ENCODE results near the gene ARHGAP40. TPM values are rescaled to one million over a fixed set of nuclear protein-coding genes. Genes with fewer than 3 reads are reported as not detected.

ARHGAP40 gene
- total and polyA plus RNA-seq, 2 experiments from 2014 or later: 0.21 TPM; not detected in 1

DNA sequence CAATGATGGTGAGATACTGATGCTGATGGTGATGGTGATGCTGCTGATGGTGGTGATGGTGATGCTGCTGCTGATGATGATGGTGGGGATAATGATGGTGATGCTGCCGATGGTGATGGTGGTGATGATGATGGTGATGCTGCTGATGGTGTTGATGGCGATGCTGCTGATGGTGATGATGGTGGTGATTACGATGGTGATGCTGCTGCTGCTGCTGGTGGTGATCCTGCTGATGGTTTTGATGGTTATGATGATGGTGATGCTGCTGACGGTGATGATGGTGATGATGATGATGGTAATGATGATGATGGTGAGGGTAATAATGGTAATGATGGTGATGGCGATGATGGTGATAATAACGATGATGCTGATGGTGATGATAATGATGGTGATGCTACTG is 50.0 kb downstream of the ARHGAP40 start:
- no peaks in the 10 kb centered on the region for H3K79me2 ChIP-seq (replicated peaks; ENCODE audit: insufficient read depth)
- H2AFZ ChIP-seq: no peak overlapping the region
- no peak for TF ChIP-seq EZH2 (IDR thresholded peaks at IDR 0.05; ENCODE audit: low read depth, unreplicated experiment)
- TF ChIP-seq, protein P1, sequence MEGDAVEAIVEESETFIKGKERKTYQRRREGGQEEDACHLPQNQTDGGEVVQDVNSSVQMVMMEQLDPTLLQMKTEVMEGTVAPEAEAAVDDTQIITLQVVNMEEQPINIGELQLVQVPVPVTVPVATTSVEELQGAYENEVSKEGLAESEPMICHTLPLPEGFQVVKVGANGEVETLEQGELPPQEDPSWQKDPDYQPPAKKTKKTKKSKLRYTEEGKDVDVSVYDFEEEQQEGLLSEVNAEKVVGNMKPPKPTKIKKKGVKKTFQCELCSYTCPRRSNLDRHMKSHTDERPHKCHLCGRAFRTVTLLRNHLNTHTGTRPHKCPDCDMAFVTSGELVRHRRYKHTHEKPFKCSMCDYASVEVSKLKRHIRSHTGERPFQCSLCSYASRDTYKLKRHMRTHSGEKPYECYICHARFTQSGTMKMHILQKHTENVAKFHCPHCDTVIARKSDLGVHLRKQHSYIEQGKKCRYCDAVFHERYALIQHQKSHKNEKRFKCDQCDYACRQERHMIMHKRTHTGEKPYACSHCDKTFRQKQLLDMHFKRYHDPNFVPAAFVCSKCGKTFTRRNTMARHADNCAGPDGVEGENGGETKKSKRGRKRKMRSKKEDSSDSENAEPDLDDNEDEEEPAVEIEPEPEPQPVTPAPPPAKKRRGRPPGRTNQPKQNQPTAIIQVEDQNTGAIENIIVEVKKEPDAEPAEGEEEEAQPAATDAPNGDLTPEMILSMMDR (conservative IDR thresholded peaks at IDR 0.05; ENCODE audit: low read depth in 2 of 2): no peak
- TF ChIP-seq ZNF114 (CRISPR knock-in tag; IDR thresholded peaks at IDR 0.05): no peak
- TF ChIP-seq, protein P2, sequence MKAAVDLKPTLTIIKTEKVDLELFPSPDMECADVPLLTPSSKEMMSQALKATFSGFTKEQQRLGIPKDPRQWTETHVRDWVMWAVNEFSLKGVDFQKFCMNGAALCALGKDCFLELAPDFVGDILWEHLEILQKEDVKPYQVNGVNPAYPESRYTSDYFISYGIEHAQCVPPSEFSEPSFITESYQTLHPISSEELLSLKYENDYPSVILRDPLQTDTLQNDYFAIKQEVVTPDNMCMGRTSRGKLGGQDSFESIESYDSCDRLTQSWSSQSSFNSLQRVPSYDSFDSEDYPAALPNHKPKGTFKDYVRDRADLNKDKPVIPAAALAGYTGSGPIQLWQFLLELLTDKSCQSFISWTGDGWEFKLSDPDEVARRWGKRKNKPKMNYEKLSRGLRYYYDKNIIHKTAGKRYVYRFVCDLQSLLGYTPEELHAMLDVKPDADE (IDR thresholded peaks at IDR 0.05): no peak
- TF ChIP-seq, protein P3, sequence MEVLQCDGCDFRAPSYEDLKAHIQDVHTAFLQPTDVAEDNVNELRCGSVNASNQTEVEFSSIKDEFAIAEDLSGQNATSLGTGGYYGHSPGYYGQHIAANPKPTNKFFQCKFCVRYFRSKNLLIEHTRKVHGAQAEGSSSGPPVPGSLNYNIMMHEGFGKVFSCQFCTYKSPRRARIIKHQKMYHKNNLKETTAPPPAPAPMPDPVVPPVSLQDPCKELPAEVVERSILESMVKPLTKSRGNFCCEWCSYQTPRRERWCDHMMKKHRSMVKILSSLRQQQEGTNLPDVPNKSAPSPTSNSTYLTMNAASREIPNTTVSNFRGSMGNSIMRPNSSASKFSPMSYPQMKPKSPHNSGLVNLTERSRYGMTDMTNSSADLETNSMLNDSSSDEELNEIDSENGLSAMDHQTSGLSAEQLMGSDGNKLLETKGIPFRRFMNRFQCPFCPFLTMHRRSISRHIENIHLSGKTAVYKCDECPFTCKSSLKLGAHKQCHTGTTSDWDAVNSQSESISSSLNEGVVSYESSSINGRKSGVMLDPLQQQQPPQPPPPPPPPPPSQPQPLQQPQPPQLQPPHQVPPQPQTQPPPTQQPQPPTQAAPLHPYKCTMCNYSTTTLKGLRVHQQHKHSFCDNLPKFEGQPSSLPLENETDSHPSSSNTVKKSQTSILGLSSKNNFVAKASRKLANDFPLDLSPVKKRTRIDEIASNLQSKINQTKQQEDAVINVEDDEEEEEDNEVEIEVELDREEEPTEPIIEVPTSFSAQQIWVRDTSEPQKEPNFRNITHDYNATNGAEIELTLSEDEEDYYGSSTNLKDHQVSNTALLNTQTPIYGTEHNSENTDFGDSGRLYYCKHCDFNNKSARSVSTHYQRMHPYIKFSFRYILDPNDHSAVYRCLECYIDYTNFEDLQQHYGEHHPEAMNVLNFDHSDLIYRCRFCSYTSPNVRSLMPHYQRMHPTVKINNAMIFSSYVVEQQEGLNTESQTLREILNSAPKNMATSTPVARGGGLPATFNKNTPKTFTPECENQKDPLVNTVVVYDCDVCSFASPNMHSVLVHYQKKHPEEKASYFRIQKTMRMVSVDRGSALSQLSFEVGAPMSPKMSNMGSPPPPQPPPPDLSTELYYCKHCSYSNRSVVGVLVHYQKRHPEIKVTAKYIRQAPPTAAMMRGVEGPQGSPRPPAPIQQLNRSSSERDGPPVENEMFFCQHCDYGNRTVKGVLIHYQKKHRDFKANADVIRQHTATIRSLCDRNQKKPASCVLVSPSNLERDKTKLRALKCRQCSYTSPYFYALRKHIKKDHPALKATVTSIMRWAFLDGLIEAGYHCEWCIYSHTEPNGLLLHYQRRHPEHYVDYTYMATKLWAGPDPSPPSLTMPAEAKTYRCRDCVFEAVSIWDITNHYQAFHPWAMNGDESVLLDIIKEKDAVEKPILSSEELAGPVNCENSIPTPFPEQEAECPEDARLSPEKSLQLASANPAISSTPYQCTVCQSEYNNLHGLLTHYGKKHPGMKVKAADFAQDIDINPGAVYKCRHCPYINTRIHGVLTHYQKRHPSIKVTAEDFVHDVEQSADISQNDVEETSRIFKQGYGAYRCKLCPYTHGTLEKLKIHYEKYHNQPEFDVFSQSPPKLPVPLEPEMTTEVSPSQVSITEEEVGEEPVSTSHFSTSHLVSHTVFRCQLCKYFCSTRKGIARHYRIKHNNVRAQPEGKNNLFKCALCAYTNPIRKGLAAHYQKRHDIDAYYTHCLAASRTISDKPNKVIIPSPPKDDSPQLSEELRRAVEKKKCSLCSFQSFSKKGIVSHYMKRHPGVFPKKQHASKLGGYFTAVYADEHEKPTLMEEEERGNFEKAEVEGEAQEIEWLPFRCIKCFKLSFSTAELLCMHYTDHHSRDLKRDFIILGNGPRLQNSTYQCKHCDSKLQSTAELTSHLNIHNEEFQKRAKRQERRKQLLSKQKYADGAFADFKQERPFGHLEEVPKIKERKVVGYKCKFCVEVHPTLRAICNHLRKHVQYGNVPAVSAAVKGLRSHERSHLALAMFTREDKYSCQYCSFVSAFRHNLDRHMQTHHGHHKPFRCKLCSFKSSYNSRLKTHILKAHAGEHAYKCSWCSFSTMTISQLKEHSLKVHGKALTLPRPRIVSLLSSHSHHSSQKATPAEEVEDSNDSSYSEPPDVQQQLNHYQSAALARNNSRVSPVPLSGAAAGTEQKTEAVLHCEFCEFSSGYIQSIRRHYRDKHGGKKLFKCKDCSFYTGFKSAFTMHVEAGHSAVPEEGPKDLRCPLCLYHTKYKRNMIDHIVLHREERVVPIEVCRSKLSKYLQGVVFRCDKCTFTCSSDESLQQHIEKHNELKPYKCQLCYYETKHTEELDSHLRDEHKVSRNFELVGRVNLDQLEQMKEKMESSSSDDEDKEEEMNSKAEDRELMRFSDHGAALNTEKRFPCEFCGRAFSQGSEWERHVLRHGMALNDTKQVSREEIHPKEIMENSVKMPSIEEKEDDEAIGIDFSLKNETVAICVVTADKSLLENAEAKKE (CRISPR knock-in tag; IDR thresholded peaks at IDR 0.05): no peak
- TF ChIP-seq STAT1 (IDR thresholded peaks at IDR 0.05; ENCODE audit: unreplicated experiment): no peak
- no peak for TF ChIP-seq EZH2phosphoT487 (IDR thresholded peaks at IDR 0.05; ENCODE audit: unreplicated experiment)
- TF ChIP-seq POLR2AphosphoS5 (IDR thresholded peaks at IDR 0.05; ENCODE audit: low read depth): no peak
- TF ChIP-seq JUNB (IDR thresholded peaks at IDR 0.05; ENCODE audit: unreplicated experiment): no peak
- no peak for TF ChIP-seq NANOG (IDR thresholded peaks at IDR 0.05; ENCODE audit: borderline replicate concordance)
- TF ChIP-seq CREB1 (CRISPR knock-in tag; IDR thresholded peaks at IDR 0.05; ENCODE audit: low read depth): no peak
- no peak for TF ChIP-seq ZNF331 (CRISPR knock-in tag; IDR thresholded peaks at IDR 0.05; ENCODE audit: low read depth)
- TF ChIP-seq, protein P4, sequence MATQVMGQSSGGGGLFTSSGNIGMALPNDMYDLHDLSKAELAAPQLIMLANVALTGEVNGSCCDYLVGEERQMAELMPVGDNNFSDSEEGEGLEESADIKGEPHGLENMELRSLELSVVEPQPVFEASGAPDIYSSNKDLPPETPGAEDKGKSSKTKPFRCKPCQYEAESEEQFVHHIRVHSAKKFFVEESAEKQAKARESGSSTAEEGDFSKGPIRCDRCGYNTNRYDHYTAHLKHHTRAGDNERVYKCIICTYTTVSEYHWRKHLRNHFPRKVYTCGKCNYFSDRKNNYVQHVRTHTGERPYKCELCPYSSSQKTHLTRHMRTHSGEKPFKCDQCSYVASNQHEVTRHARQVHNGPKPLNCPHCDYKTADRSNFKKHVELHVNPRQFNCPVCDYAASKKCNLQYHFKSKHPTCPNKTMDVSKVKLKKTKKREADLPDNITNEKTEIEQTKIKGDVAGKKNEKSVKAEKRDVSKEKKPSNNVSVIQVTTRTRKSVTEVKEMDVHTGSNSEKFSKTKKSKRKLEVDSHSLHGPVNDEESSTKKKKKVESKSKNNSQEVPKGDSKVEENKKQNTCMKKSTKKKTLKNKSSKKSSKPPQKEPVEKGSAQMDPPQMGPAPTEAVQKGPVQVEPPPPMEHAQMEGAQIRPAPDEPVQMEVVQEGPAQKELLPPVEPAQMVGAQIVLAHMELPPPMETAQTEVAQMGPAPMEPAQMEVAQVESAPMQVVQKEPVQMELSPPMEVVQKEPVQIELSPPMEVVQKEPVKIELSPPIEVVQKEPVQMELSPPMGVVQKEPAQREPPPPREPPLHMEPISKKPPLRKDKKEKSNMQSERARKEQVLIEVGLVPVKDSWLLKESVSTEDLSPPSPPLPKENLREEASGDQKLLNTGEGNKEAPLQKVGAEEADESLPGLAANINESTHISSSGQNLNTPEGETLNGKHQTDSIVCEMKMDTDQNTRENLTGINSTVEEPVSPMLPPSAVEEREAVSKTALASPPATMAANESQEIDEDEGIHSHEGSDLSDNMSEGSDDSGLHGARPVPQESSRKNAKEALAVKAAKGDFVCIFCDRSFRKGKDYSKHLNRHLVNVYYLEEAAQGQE (IDR thresholded peaks at IDR 0.05; ENCODE audit: unreplicated experiment): no peak
- H3K4me2 ChIP-seq: no peak overlapping the region
- 0 out of 2 replicates have a peak, but pooled peaks cover 2% of the 10 kb centered on the region for H3K4me1 ChIP-seq (ENCODE audit: insufficient read depth)
- 0 out of 3 replicates have a peak, but pooled peaks cover 3% of the 10 kb centered on the region for H3K9me3 Mint-ChIP-seq
- H3K27me3 ChIP-seq (ENCODE audit: insufficient read depth): peaks cover 44% of the 10 kb centered on the region
- no peak overlapping the region for H3K4me3 Mint-ChIP-seq
- no peak overlapping the region for H3K4me3 ChIP-seq
- H3K27ac ChIP-seq (ENCODE audit: low read depth): no peak overlapping the region
- no peak for ATAC-seq
- no peak for DNase-seq (ENCODE audit: low spot score)
- no peaks in the 10 kb centered on the region for H3K36me3 ChIP-seq (ENCODE audit: insufficient read depth)
- no peak overlapping the region for H3K27ac Mint-ChIP-seq
- peaks cover 13% of the 10 kb centered on the region for H3K9me2 ChIP-seq (ENCODE audit: insufficient read depth)
- 0 out of 2 replicates have a peak, but pooled peaks cover 2% of the 10 kb centered on the region for H4K20me1 ChIP-seq (replicated peaks; ENCODE audit: insufficient read depth)
- no peaks in the 10 kb centered on the region for H3F3A ChIP-seq (replicated peaks; ENCODE audit: low read depth)
- H3K36me3 Mint-ChIP-seq (ENCODE audit: low read depth): no peaks in the 10 kb centered on the region
- peaks cover 3% of the 10 kb centered on the region; the same call in 2 of the 3 replicates for H3K4me1 Mint-ChIP-seq
- H3K27me3 Mint-ChIP-seq (ENCODE audit: insufficient read depth, low read depth, poor library complexity): peaks cover 26% of the 10 kb centered on the region
